Endothelial cell of umbilical vein (primary cell): Measurements from ENCODE around the gene SRGAP1. TPM values are rescaled to one million over a fixed set of nuclear protein-coding genes. Genes with fewer than 3 reads are reported as not detected.

ENCODE experiments used
- BruUV-seq: library from RNA; stranded (reverse); fragments of 400-500 nt; replicated peaks from 2 replicates; lab custom pipeline; 2021; lab: Mats Ljungman, UMichigan
- CTCF ChIA-PET: fragments of 300-600, 350-600 bp; sonication (Branson Sonifier 250); formaldehyde crosslinking; loops from one replicate; lab custom pipeline; 2021; ENCODE audit warnings: antibody characterized with exemption, inconsistent platforms; lab: Charles Lee
- POLR2A ChIA-PET: fragments of 300-600, 350-600 bp; sonication (Branson Sonifier 250); formaldehyde crosslinking; loops from one replicate; lab custom pipeline; 2021; ENCODE audit warnings: antibody characterized with exemption, inconsistent platforms; lab: Charles Lee
- DNase-seq: peaks from one replicate; pipeline ENCODE4 v3.0.0-alpha.2; 2011; ENCODE audit warnings: low read depth, low spot score
- FAIRE-seq: peaks from 2 replicates; lab custom pipeline; 2011; peaks lifted over from hg19 to GRCh38; lab: Jason Lieb, UNC
- H2AFZ ChIP-seq: 2 replicates; pipeline ENCODE4 v1.6.0; 2012; ENCODE audit warnings: low read depth, low read length, control low read depth, inconsistent platforms
- H3K27ac ChIP-seq: 2 replicates; pipeline ENCODE4 v1.5.1; 2011; ENCODE audit warnings: low read depth, mild to moderate bottlenecking, control low read depth, low read length, moderate library complexity; ENCODE audit not compliant: insufficient read depth
- H3K27me3 ChIP-seq, 2 experiments: 2 replicates each; pipeline versions ENCODE4 v1.6.0 to v1.6.1; 2011; ENCODE audit warnings: low read length in 2 of 2, mixed read lengths in 1 of 2; ENCODE audit not compliant: control insufficient read depth in 2 of 2, insufficient read depth in 2 of 2
- H3K36me3 ChIP-seq, 2 experiments: 2 replicates in 1 of 2; 3 replicates in 1 of 2; pipeline ENCODE4 v1.5.1; 2011; ENCODE audit warnings: low read length in 2 of 2, mild to moderate bottlenecking in 1 of 2, moderate library complexity in 1 of 2; ENCODE audit not compliant: control insufficient read depth in 2 of 2, insufficient read depth in 2 of 2; ENCODE audit errors: extremely low read depth in 1 of 2
- H3K4me1 ChIP-seq: 3 replicates; pipeline ENCODE4 v1.5.1; 2011; ENCODE audit warnings: mild to moderate bottlenecking, low read length; ENCODE audit not compliant: control insufficient read depth, insufficient read depth; ENCODE audit errors: extremely low read depth
- H3K4me2 ChIP-seq: 2 replicates; pipeline ENCODE4 v1.6.1; 2011; ENCODE audit warnings: low read length, control low read depth, mixed read lengths; ENCODE audit not compliant: insufficient read depth
- H3K4me3 ChIP-seq, 3 experiments: fragments of 200-600 bp in 1 of 3; sonication (generic), shearing (Covaris generic) in 1 of 3; replicated peaks in 1 of 3; 2 replicates each; pipeline ENCODE4 v1.5.1; 2011 to 2016; ENCODE audit warnings: control low read depth in 3 of 3, low read length in 3 of 3, mild to moderate bottlenecking in 2 of 3, inconsistent platforms in 1 of 3, low read depth in 1 of 3, moderate library complexity in 1 of 3; ENCODE audit not compliant: insufficient read depth in 1 of 3
- H3K79me2 ChIP-seq: 2 replicates; pipeline ENCODE4 v1.6.0; 2012; ENCODE audit warnings: low read length, inconsistent platforms; ENCODE audit not compliant: control insufficient read depth, insufficient read depth
- H3K9ac ChIP-seq: replicated peaks from 2 replicates; pipeline ENCODE3; 2011; ENCODE audit warnings: low read length, control low read depth; ENCODE audit not compliant: insufficient read depth; ENCODE audit errors: extremely low read depth
- H3K9me1 ChIP-seq: replicated peaks from 3 replicates; pipeline ENCODE4 v1.6.0; 2011; ENCODE audit warnings: mild to moderate bottlenecking, low read length; ENCODE audit not compliant: control insufficient read depth, insufficient read depth; ENCODE audit errors: extremely low read depth
- H3K9me3 ChIP-seq: replicated peaks from 2 replicates; pipeline ENCODE4 v1.5.1; 2012; ENCODE audit warnings: low read length, inconsistent platforms; ENCODE audit not compliant: control insufficient read depth, insufficient read depth
- H4K20me1 ChIP-seq: replicated peaks from 2 replicates; pipeline ENCODE3; 2011; ENCODE audit warnings: mild to moderate bottlenecking, low read length; ENCODE audit not compliant: control insufficient read depth, insufficient read depth; ENCODE audit errors: extremely low read depth
- EZH2 ChIP-seq: IDR thresholded peaks from 2 replicates; pipeline ENCODE4 v1.6.1; 2012; ENCODE audit warnings: borderline replicate concordance, low read depth, mild to moderate bottlenecking, moderate library complexity, low read length, inconsistent platforms; ENCODE audit not compliant: severe bottlenecking
- FOS ChIP-seq: IDR thresholded peaks from 2 replicates; pipeline ENCODE4 v1.6.1; 2011; ENCODE audit warnings: mild to moderate bottlenecking, low read length, moderate library complexity, borderline replicate concordance; ENCODE audit not compliant: insufficient read depth
- JUN ChIP-seq: IDR thresholded peaks from 2 replicates; pipeline ENCODE4 v1.6.1; 2011; ENCODE audit warnings: borderline replicate concordance, low read depth; ENCODE audit not compliant: insufficient read length, insufficient read depth
- MYC ChIP-seq: IDR thresholded peaks from one replicate; pipeline ENCODE4 v1.6.1; 2011; ENCODE audit warnings: mild to moderate bottlenecking, low read depth, low read length
- POLR2A ChIP-seq: IDR thresholded peaks from 2 replicates; pipeline ENCODE4 v1.6.1; 2012; ENCODE audit warnings: low read depth, mild to moderate bottlenecking, control low read depth, low read length
- POLR2AphosphoS5 ChIP-seq: IDR thresholded peaks from 2 replicates; pipeline ENCODE4 v1.6.1; 2012; ENCODE audit warnings: low read depth, mild to moderate bottlenecking, control low read depth, low read length, moderate library complexity; ENCODE audit not compliant: insufficient read depth
- dilution Hi-C: fragments of 300-500 bp; cut with MboI; formaldehyde crosslinking; loops from one replicate; pipeline ENCODE4 v1.15.0; 2019; ENCODE audit warnings: low sequenced_read_pairs; ENCODE audit not compliant: extremely low pct_ligation_motif_present
- intact Hi-C: fragments of 100-400 bp; cut with micrococcal nuclease; formaldehyde crosslinking; loops from one replicate; pipeline ENCODE4 v1.10.0; 2022
- polyA plus RNA-seq, 4 experiments: library from polyadenylated mRNA; depleted of rRNA in 3 of 4; stranded (reverse) in 3 of 4; unstranded in 1 of 4; fragments of >200 nt; gene quantifications; 2 replicates each; pipeline versions ENCODE4 v1.2.1 to v1.2.3, GENCODE V29; 2011 to 2012; ENCODE audit warnings: missing spikeins in 1 of 4
- total RNA-seq: library from RNA; stranded (reverse); gene quantifications from 2 replicates; pipeline ENCODE4 v1.2.3, GENCODE V29; 2021
- TF ChIP-seq, protein P1 (sequence below): IDR thresholded peaks from 2 replicates; pipeline ENCODE4 v1.6.1; 2011; ENCODE audit not compliant: insufficient read depth, insufficient read length
- TF ChIP-seq, protein P2 (sequence below), 2 donors: IDR thresholded peaks; 1 replicate in 1 of 2; 2 replicates in 1 of 2; pipeline ENCODE4 v1.5.1; 2011; ENCODE audit warnings: low read length in 2 of 2, mild to moderate bottlenecking in 2 of 2, moderate library complexity in 2 of 2, control low read depth in 1 of 2, inconsistent platforms in 1 of 2, low read depth in 1 of 2; ENCODE audit not compliant: insufficient read depth in 1 of 2; ENCODE audit errors: extremely low read depth in 1 of 2

SRGAP1 gene
- total and polyA plus RNA-seq, 2 donors (not counting 3 experiments of a cell fraction or from before 2014, with no cell fraction given) = 4.9 to 16.3 TPM

DNA sequence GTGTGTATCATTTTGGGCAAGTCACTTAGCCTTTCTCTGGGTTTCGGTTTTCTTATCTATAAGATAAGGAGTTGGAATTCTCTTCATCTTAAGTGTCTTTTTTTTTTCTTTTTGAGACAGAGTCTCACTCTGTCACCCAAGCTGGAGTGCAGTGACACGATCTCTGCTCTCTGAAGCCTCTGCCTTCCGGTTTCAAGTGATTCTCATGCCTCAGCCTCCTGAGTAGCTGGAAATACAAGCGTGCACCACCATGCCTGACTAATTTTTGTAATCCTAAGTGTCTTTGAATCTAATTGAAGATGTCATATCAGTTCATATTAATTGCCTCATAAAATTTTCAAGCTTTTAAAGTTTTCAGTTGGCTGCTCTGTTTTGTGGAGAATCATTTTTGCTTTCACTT is 4.0 kb downstream of the SRGAP1 start:
- no peak for FAIRE-seq
- no peak overlapping the region for H3K27ac ChIP-seq
- H3K9ac ChIP-seq = no peak overlapping the region
- intact Hi-C loops = no loop called here
- H2AFZ ChIP-seq = no peak overlapping the region
- H3K36me3 ChIP-seq = no peaks in the 10 kb centered on the region
- no TSS peak for BruUV-seq
- dilution Hi-C loops = no loop called here
- no peak for DNase-seq
- no peaks in the 10 kb centered on the region for H3K9me3 ChIP-seq
- H3K9me1 ChIP-seq = no peaks in the 10 kb centered on the region
- no peaks in the 10 kb centered on the region for H3K27me3 ChIP-seq
- ChIA-PET CTCF (no interaction called here), POLR2A (no interaction called here)
- H3K4me3 ChIP-seq = no peak overlapping the region
- H3K79me2 ChIP-seq = peaks cover 40% of the 10 kb centered on the region
- H4K20me1 ChIP-seq = no peaks in the 10 kb centered on the region
- no peak for TF ChIP-seq POLR2A
- TF ChIP-seq, protein P1, sequence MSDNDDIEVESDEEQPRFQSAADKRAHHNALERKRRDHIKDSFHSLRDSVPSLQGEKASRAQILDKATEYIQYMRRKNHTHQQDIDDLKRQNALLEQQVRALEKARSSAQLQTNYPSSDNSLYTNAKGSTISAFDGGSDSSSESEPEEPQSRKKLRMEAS = no peak
- no peak for TF ChIP-seq FOS
- TF ChIP-seq MYC = no peak
- no peak for TF ChIP-seq JUN
- no peak for TF ChIP-seq POLR2AphosphoS5
- no peak for TF ChIP-seq EZH2
- H3K4me2 ChIP-seq = no peak overlapping the region
- H3K4me1 ChIP-seq = peaks cover 12% of the 10 kb centered on the region

DNA sequence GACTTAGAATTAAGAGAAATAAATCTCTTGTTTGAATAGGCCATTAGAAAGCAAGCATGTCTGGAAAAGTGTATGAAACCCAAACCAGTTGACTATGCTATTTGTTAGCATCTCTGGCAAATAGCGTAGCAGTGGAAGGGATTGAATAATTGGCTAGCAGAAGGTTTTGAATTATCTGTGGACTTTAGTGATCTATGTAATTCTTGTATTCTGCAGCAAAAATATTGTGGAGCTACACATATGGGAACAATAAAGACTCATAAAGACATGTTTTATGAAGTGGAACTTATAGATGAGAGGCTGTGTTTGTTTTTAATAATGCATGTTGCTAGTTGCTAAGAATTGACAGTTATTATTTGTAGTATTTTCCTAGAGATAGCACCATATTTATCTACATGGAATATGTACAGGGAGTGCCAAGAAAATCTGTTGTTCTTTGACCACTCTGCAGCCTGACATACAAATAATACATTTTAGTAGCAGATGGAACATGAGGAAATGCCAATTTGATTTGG is 4.7 kb downstream of the SRGAP1 start:
- ChIA-PET POLR2A (no interaction called here), CTCF (no interaction called here)
- Histone ChIP-seq H3K9me1 (no peaks in the 10 kb centered on the region), H3K27me3 (no peaks in the 10 kb centered on the region), H3K9ac (no peak overlapping the region), H2AFZ (no peak overlapping the region), H3K79me2 (peaks cover 42% of the 10 kb centered on the region), H4K20me1 (no peaks in the 10 kb centered on the region), H3K4me3 (no peak overlapping the region), H3K27ac (no peak overlapping the region), H3K36me3 (no peaks in the 10 kb centered on the region), H3K4me2 (no peak overlapping the region), H3K4me1 (peaks cover 12% of the 10 kb centered on the region), H3K9me3 (no peaks in the 10 kb centered on the region)
- FAIRE-seq (no peak), DNase-seq (no peak)
- TF ChIP-seq FOS (no peak), EZH2 (no peak), MYC (no peak), JUN (no peak), POLR2A (no peak)
- TF ChIP-seq, protein P2, sequence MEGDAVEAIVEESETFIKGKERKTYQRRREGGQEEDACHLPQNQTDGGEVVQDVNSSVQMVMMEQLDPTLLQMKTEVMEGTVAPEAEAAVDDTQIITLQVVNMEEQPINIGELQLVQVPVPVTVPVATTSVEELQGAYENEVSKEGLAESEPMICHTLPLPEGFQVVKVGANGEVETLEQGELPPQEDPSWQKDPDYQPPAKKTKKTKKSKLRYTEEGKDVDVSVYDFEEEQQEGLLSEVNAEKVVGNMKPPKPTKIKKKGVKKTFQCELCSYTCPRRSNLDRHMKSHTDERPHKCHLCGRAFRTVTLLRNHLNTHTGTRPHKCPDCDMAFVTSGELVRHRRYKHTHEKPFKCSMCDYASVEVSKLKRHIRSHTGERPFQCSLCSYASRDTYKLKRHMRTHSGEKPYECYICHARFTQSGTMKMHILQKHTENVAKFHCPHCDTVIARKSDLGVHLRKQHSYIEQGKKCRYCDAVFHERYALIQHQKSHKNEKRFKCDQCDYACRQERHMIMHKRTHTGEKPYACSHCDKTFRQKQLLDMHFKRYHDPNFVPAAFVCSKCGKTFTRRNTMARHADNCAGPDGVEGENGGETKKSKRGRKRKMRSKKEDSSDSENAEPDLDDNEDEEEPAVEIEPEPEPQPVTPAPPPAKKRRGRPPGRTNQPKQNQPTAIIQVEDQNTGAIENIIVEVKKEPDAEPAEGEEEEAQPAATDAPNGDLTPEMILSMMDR (IDR thresholded peaks at IDR 0.05; ENCODE audit: extremely low read depth in 1 of 2, insufficient read depth in 1 of 2, low read depth in 1 of 2, low read length in 2 of 2) = no peak
- intact Hi-C loops (no loop called here), dilution Hi-C loops (no loop called here)
- BruUV-seq = no TSS peak
